Keratinocyte (primary cell): ENCODE results near the gene AGPAT3. TPM values are rescaled to one million over a fixed set of nuclear protein-coding genes. Genes with fewer than 3 reads are reported as not detected.

ENCODE experiments used
- DNase-seq: peaks from one replicate; pipeline ENCODE4 v3.0.0-alpha.2; 2011; ENCODE audit warnings: low read depth, missing footprints, low spot score
- FAIRE-seq: peaks from 2 replicates; lab custom pipeline; 2011; peaks lifted over from hg19 to GRCh38; lab: Jason Lieb, UNC
- H2AFZ ChIP-seq: 2 replicates; pipeline ENCODE4 v1.6.0; 2012; ENCODE audit warnings: low read length, control low read depth, inconsistent platforms; ENCODE audit not compliant: control insufficient read depth
- H3K27ac ChIP-seq: 2 replicates; pipeline ENCODE4 v1.5.1; 2011; ENCODE audit warnings: low read length; ENCODE audit not compliant: control insufficient read depth, insufficient read depth
- H3K27me3 ChIP-seq: 3 replicates; pipeline ENCODE4 v1.6.0; 2011; ENCODE audit warnings: low read length; ENCODE audit not compliant: control insufficient read depth, insufficient read depth; ENCODE audit errors: extremely low read depth
- H3K36me3 ChIP-seq, 2 experiments: 2 replicates in 1 of 2; 3 replicates in 1 of 2; pipeline ENCODE4 v1.5.1; 2011; ENCODE audit warnings: low read length in 2 of 2, mild to moderate bottlenecking in 1 of 2; ENCODE audit not compliant: control insufficient read depth in 2 of 2, insufficient read depth in 2 of 2; ENCODE audit errors: extremely low read depth in 1 of 2
- H3K4me1 ChIP-seq: 3 replicates; pipeline ENCODE4 v1.5.1; 2011; ENCODE audit warnings: low read length; ENCODE audit not compliant: control insufficient read depth, insufficient read depth; ENCODE audit errors: extremely low read depth
- H3K4me2 ChIP-seq: 3 replicates; pipeline ENCODE4 v1.6.0; 2011; ENCODE audit warnings: low read depth, low read length; ENCODE audit not compliant: control insufficient read depth, insufficient read depth; ENCODE audit errors: extremely low read depth
- H3K4me3 ChIP-seq, 3 experiments: fragments of 200-600 bp in 1 of 3; sonication (generic) in 1 of 3; 2 replicates in 2 of 3; 3 replicates in 1 of 3; pipeline ENCODE4 v1.5.1; 2011 to 2016; ENCODE audit warnings: low read length in 3 of 3, mild to moderate bottlenecking in 3 of 3, control low read depth in 2 of 3, inconsistent platforms in 1 of 3, low read depth in 1 of 3, mixed read lengths in 1 of 3, mixed run types in 1 of 3, moderate library complexity in 1 of 3; ENCODE audit not compliant: control insufficient read depth in 2 of 3, insufficient read depth in 2 of 3; ENCODE audit errors: extremely low read depth in 1 of 3
- H3K79me2 ChIP-seq: 2 replicates; pipeline ENCODE4 v1.6.0; 2012; ENCODE audit warnings: low read length; ENCODE audit not compliant: control insufficient read depth, insufficient read depth
- H3K9ac ChIP-seq: 3 replicates; pipeline ENCODE4 v1.6.0; 2011; ENCODE audit warnings: low read length; ENCODE audit not compliant: control insufficient read depth, insufficient read depth; ENCODE audit errors: extremely low read depth
- H3K9me1 ChIP-seq: 3 replicates; pipeline ENCODE4 v1.6.0; 2011; ENCODE audit warnings: low read length; ENCODE audit not compliant: control insufficient read depth, insufficient read depth; ENCODE audit errors: extremely low read depth
- H3K9me3 ChIP-seq: 2 replicates; pipeline ENCODE4 v1.5.1; 2012; ENCODE audit warnings: low read depth, low read length; ENCODE audit not compliant: control insufficient read depth
- H4K20me1 ChIP-seq: 3 replicates; pipeline ENCODE4 v1.6.0; 2011; ENCODE audit warnings: low read length; ENCODE audit not compliant: control insufficient read depth, insufficient read depth; ENCODE audit errors: extremely low read depth
- CTCF ChIP-seq, 3 experiments: IDR thresholded peaks in 1 of 3; conservative IDR thresholded peaks in 1 of 3; optimal IDR thresholded peaks in 1 of 3; 2 replicates in 2 of 3; 3 replicates in 1 of 3; pipeline versions ENCODE3 to v1.5.1; 2011; ENCODE audit warnings: low read length in 3 of 3, mild to moderate bottlenecking in 3 of 3, moderate library complexity in 2 of 3, control low read depth in 1 of 3, inconsistent platforms in 1 of 3; ENCODE audit not compliant: insufficient read depth in 2 of 3; ENCODE audit errors: extremely low read depth in 1 of 3
- EZH2 ChIP-seq: IDR thresholded peaks from one replicate; pipeline ENCODE4 v1.6.1; 2012; ENCODE audit warnings: inconsistent platforms, mild to moderate bottlenecking, low read length, moderate library complexity
- dilution Hi-C: fragments of 300-500 bp; cut with MboI; formaldehyde crosslinking; loops from one replicate; pipeline ENCODE4 v1.7.0; 2020; ENCODE audit warnings: low sequenced_read_pairs; ENCODE audit not compliant: extremely low pct_ligation_motif_present
- polyA plus RNA-seq, 5 experiments: library from polyadenylated mRNA; depleted of rRNA in 3 of 5; stranded (reverse) in 3 of 5; stranded (forward) in 1 of 5; unstranded in 1 of 5; fragments of >200 nt; gene quantifications; 1 replicate in 1 of 5; 2 replicates in 3 of 5; 3 replicates in 1 of 5; pipeline versions ENCODE4 v1.2.1 to v1.2.3, GENCODE V29; 2011 to 2012; ENCODE audit warnings: missing spikeins in 2 of 5, low read depth in 1 of 5, low replicate concordance in 1 of 5

AGPAT3 gene
- polyA plus RNA-seq, 1 donor (not counting 4 experiments of a cell fraction or from before 2014, with no cell fraction given), result 21.7 TPM

- Histone ChIP-seq H3K36me3 (no peaks in the 10 kb centered on the region), H4K20me1 (peaks cover 13% of the 10 kb centered on the region), H3K27ac (peak within 1 kb of the TSS; percentile 80), H3K79me2 (peaks cover 43% of the 10 kb centered on the region), H3K9ac (peak within 1 kb of the TSS; percentile 89), H3K4me3 (peak within 1 kb of the TSS; percentile 81 to 89 (median 88)), H2AFZ (peak within 1 kb of the TSS; percentile 60), H3K9me3 (no peaks in the 10 kb centered on the region), H3K4me1 (peaks cover 11% of the 10 kb centered on the region), H3K27me3 (no peaks in the 10 kb centered on the region), H3K9me1 (no peaks in the 10 kb centered on the region), H3K4me2 (peak within 1 kb of the TSS; percentile 97)
- FAIRE-seq, result no peak
- TF ChIP-seq CTCF (optimal IDR thresholded peaks at IDR 0.05 in 1 of 3, IDR thresholded peaks at IDR 0.05 in 1 of 3, conservative IDR thresholded peaks at IDR 0.05 in 1 of 3; ENCODE audit: extremely low read depth in 1 of 3, insufficient read depth in 2 of 3, low read length in 3 of 3) (no peak), EZH2 (no peak)
- DNase-seq, result no peak
- dilution Hi-C loops, result no loop called here
These were observed 146.8 kb downstream of the AGPAT3 start, which contains the start of gene TRAPPC10 for GRCh38 chr21:44011579-44012473. TSS of gene TRAPPC10 (plus strand) at chr21:44012309. CDS start at chr21:44012494, 185 bp downstream.

GRCh38 chr21:44012474-44013379 lies 147.7 kb downstream of the AGPAT3 start:
- dilution Hi-C loops, result no loop called here
- Histone ChIP-seq H3K36me3 (no peaks in the 10 kb centered on the region), H3K9ac (peak overlapping the region; percentile 89), H3K4me1 (peaks cover 11% of the 10 kb centered on the region), H3K27ac (peak overlapping the region; percentile 80), H3K4me2 (peak overlapping the region; percentile 97), H4K20me1 (peaks cover 19% of the 10 kb centered on the region), H3K4me3 (peak overlapping the region; percentile 81 to 89 (median 88)), H3K9me3 (no peaks in the 10 kb centered on the region), H3K9me1 (peaks cover 3% of the 10 kb centered on the region), H2AFZ (no peak overlapping the region), H3K27me3 (no peaks in the 10 kb centered on the region), H3K79me2 (peaks cover 52% of the 10 kb centered on the region)
- FAIRE-seq (no peak), DNase-seq (no peak)
- TF ChIP-seq CTCF (optimal IDR thresholded peaks at IDR 0.05 in 1 of 3, IDR thresholded peaks at IDR 0.05 in 1 of 3, conservative IDR thresholded peaks at IDR 0.05 in 1 of 3; ENCODE audit: extremely low read depth in 1 of 3, insufficient read depth in 2 of 3, low read length in 3 of 3), result peak in 1 of 3 experiments; percentile 19
- no peak for TF ChIP-seq EZH2
